Pons (tissue), 1 donor: Measurements from ENCODE around the gene MYCBP2.
A peak's percentile ranks its signal among the peaks of the same experiment; 100 is the strongest.
"Not testable (repeated sequence)": the region's sequence is repeated elsewhere in the genome, so short reads cannot be mapped to it uniquely, and the experiment has no call there.

Source experiments
- DNase-seq: peaks from one replicate; pipeline ENCODE4 v3.0.0-alpha.2; 2016; ENCODE audit warnings: low spot score

Gene MYCBP2

GRCh38 chr13:77326905-77327604, at the start of gene MYCBP2:
Gene MYCBP2, minus strand, starts transcription at chr13:77327094. Its CDS starts 319 bp downstream, at chr13:77326775.
- DNase-seq: peak; percentile 98

GRCh38 chr13:77375560-77376108, 48.7 kb upstream of the MYCBP2 start:
- DNase-seq: peak; percentile 19

DNA sequence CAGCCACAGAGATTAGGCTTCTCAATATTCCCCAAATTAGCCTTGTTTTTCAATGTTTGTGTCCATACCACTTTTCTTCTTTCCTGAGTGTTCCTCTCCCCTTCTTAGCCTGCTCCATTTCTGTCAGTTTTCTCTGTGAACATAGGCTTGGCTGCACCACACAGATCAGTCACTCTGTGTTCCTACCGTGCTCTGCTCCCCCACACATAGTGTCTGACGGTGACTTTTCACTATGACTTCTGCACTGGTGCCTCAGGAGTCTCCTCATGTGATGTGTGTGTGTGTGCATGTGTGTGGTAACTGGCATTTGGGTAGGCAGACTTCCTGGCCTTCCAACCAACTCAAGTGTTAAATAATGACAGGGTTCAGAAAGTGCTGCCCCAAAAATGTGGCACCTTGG, 47.9 kb upstream of the MYCBP2 start:
- DNase-seq: no peak

GRCh38 chr13:77374339-77374738, 47.4 kb upstream of the MYCBP2 start:
- DNase-seq: no peak

DNA sequence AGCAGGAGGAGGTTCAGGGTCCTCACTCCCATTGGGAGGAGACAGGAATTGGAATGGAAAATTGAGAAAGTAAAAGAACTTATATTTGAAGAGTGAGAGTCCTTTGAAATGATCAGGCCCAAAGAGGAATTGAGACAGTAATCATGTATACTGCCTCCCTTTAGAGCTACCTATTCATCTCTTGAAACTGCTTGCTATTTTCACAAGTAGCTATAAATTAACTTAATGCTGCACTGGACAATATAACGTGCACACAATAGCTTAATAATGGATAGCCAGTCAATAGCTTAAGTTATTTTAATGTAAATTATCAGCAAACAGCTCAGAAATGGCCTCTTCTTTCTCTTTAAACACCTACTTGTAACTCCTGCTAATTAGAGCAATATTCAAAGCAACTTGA, 46.6 kb upstream of the MYCBP2 start:
- no peak for DNase-seq

- DNase-seq: no peak
Observed at GRCh38 chr13:77372275-77372674, 45.4 kb upstream of the MYCBP2 start.

DNA sequence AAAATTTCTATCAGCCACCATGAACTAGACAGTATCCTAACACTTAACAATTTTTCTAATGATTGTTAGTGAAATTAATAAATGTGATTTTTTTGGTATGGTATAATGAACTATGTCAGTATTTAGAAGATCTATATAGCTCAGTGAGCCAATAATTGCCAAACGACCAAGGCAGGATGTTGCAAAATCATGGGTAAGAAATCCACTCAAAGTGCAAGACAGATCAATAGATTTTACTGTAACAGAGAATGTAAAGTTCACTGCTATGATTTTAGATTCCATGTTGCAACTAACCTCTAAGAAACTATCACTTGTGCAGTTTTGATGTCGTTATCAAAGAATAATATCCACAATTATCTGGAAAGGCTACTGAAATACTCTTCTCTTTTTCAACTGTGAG, 44.0 kb upstream of the MYCBP2 start:
- no peak for DNase-seq

DNA sequence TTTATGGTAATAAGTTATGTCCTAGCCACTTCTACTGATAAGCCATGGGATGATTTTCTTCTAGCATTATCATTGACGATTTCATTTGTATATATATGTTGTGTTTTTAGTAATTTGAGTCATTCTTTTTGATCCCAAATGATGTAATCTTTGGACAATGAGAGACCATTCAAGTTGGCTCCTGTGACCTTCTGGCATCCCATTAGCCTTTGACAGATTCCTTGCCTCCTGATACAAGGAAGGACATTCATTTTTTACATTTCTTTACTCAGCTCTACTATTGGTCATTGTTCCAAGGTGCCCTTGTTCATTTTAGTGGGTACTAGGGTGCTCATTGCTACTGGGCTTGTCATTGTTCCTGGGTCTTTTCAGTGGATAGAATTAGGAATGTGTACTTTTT, 35.3 kb upstream of the MYCBP2 start:
- DNase-seq: no peak

GRCh38 chr13:77360032-77360685, 33.3 kb upstream of the MYCBP2 start:
- DNase-seq: no peak

DNA sequence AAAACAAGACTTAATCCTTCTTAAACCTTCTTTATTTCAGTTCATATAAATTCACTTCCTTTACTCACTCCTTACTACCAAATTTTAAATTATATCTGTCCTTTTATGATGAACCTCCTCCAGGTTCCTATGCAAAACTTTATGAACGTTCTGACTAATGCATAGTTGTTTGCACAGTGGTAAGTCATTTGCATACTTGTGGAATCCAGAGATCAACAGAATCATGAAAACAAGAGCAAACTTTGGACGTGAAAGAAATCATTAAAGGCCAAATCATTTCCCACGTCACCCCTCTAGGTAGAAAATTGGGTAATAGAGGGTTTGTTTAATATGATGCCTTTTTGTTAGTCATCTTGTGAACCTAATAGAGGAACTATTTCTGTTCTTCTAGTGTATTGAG, 32.3 kb upstream of the MYCBP2 start:
- DNase-seq: no peak

DNA sequence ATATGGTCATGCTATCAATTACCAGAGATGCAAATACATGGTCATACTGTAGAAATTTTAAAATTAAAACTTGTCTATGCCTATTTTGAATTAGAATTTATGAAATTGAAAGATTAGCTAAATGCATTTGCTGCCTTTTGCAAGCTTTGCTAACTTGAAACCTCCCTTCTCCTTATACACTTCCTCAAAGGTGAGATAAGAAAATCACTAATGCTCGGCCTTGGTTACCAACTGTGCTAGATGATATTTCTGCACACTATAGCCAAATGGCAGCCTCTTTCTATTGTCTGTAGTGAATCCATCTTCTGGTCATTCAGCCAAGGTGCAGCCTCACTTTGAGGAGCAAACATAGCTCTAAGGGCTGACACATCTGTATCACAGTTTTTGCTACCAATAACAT, 31.1 kb upstream of the MYCBP2 start:
- DNase-seq: no peak

- DNase-seq: no peak
Observed at GRCh38 chr13:77356155-77356554, 29.3 kb upstream of the MYCBP2 start.

DNA sequence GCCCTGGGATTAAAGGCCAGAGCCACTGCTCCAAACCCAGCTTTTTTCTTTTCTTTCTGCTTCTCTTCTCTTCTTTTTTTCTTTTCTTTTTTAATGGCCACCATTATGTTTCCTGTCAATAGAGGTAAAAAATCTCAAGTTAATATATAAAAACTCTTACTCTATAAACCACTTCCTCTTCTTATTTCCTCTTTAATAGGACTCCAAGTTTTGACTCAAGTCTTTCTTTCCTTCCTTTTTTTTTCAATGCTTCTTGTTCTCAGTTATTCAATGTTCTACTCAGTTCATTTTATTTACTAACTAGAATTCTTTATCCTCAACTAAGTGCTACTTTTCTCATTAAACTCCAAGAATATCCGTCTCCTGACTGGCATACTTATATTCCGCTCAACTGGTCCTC, 27.1 kb upstream of the MYCBP2 start:
- DNase-seq: peak; percentile 41

DNA sequence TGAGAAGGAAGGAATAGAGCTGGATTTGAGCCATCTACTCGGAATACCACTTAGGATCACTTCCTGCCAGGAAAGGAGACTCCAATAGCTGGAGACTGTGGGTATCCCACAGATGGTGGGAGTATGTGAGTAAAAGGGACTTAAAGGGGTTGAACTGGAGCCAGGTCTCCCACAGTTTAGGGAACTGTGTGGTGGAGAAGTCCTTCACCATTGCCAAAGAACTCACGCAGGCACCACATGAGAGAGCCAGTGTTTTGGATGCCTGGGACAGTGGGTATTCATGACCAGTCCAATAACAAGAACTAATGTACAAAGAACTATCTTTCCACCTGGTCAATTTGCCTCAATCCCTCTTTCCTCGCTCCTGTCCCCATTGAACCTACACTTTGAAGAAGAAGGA, 24.4 kb upstream of the MYCBP2 start:
- DNase-seq: peak; percentile 82

DNA sequence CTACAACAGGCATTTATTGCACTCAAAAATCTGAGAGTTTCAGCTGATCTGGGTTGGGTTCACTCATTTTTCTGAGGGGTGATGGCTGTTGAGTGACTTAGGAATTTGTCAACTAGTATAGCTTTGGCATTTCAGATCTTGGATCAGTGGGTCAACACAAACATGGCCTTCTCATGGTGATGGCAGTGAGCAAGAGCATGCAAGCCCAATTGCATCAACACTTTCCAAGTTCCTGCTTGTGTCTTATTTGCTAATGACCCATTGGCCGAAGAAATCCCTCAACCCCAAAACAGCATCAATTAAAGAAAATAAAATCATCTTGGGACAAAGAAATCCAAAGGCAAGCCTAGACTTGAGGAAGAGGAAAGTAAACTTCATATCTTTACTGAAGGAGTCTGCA, 23.9 kb upstream of the MYCBP2 start:
- DNase-seq: no peak

- DNase-seq: no peak
Observed at GRCh38 chr13:77349365-77349764, 22.5 kb upstream of the MYCBP2 start.

- not testable (repeated sequence) for DNase-seq
Observed at GRCh38 chr13:77347351-77347750, 20.5 kb upstream of the MYCBP2 start.

- no peak for DNase-seq
Observed at GRCh38 chr13:77345150-77345780, 18.4 kb upstream of the MYCBP2 start.

GRCh38 chr13:77343841-77344240, 16.9 kb upstream of the MYCBP2 start:
- no peak for DNase-seq

- DNase-seq: no peak
Observed at GRCh38 chr13:77339408-77339807, 12.5 kb upstream of the MYCBP2 start.

- DNase-seq: peak; percentile 56
Observed at GRCh38 chr13:77338961-77339401, 12.1 kb upstream of the MYCBP2 start.

GRCh38 chr13:77338329-77338728, 11.4 kb upstream of the MYCBP2 start:
- DNase-seq: no peak

- no peak for DNase-seq
Observed at GRCh38 chr13:77337159-77337558, 10.3 kb upstream of the MYCBP2 start.
